ENCODE data around the gene PKN3. TPM values are rescaled to one million over a fixed set of nuclear protein-coding genes. Genes with fewer than 3 reads are reported as not detected.

Gene PKN3
- total RNA-seq, 1 donor: 3.6 TPM

GRCh38 chr9:128669786-128670185 is 32.5 kb upstream of the PKN3 start:
- no peak overlapping the region for H3K4me3 ChIP-seq (ENCODE audit: low read depth, low read length)
- no peak for TF ChIP-seq CTCF (IDR thresholded peaks at IDR 0.05; ENCODE audit: insufficient read depth, low read length)
- no peak for DNase-seq (ENCODE audit: low read depth)

GRCh38 chr9:128675382-128675781 is 26.9 kb upstream of the PKN3 start:
- no peak overlapping the region for H3K4me3 ChIP-seq (ENCODE audit: low read depth, low read length)
- no peak for TF ChIP-seq CTCF (IDR thresholded peaks at IDR 0.05; ENCODE audit: insufficient read depth, low read length)
- no peak for DNase-seq (ENCODE audit: low read depth)

GRCh38 chr9:128677794-128678193 is 24.5 kb upstream of the PKN3 start:
- no peak for DNase-seq (ENCODE audit: low read depth)
- no peak overlapping the region for H3K4me3 ChIP-seq (ENCODE audit: low read depth, low read length)
- TF ChIP-seq CTCF (IDR thresholded peaks at IDR 0.05; ENCODE audit: insufficient read depth, low read length): no peak

GRCh38 chr9:128683340-128684064 is 18.8 kb upstream of the PKN3 start:
- TF ChIP-seq CTCF (IDR thresholded peaks at IDR 0.05; ENCODE audit: insufficient read depth, low read length): no peak
- DNase-seq (ENCODE audit: low read depth): peak; percentile 56
- H3K4me3 ChIP-seq (ENCODE audit: low read depth, low read length): peak overlapping the region; percentile 86

GRCh38 chr9:128684065-128684324 is 18.3 kb upstream of the PKN3 start:
- H3K4me3 ChIP-seq (ENCODE audit: low read depth, low read length): peak overlapping the region; percentile 86

GRCh38 chr9:128684325-128685199 is 17.7 kb upstream of the PKN3 start:
- peak; percentile 78 for DNase-seq (ENCODE audit: low read depth)
- peak overlapping the region; percentile 86 for H3K4me3 ChIP-seq (ENCODE audit: low read depth, low read length)
- TF ChIP-seq CTCF (IDR thresholded peaks at IDR 0.05; ENCODE audit: insufficient read depth, low read length): no peak

More at GRCh38 chr9:128684065-128684324, 18.3 kb upstream of the PKN3 start:
- no peak for DNase-seq (ENCODE audit: low read depth)
- TF ChIP-seq CTCF (IDR thresholded peaks at IDR 0.05; ENCODE audit: insufficient read depth, low read length): no peak

Data from fibroblast of the aortic adventitia (primary cell).